Measurements from ENCODE around the gene ACOXL.
"Not testable (repeated sequence)": the region's sequence is repeated elsewhere in the genome, so short reads cannot be mapped to it uniquely, and the experiment has no call there.

ACOXL gene

DNA sequence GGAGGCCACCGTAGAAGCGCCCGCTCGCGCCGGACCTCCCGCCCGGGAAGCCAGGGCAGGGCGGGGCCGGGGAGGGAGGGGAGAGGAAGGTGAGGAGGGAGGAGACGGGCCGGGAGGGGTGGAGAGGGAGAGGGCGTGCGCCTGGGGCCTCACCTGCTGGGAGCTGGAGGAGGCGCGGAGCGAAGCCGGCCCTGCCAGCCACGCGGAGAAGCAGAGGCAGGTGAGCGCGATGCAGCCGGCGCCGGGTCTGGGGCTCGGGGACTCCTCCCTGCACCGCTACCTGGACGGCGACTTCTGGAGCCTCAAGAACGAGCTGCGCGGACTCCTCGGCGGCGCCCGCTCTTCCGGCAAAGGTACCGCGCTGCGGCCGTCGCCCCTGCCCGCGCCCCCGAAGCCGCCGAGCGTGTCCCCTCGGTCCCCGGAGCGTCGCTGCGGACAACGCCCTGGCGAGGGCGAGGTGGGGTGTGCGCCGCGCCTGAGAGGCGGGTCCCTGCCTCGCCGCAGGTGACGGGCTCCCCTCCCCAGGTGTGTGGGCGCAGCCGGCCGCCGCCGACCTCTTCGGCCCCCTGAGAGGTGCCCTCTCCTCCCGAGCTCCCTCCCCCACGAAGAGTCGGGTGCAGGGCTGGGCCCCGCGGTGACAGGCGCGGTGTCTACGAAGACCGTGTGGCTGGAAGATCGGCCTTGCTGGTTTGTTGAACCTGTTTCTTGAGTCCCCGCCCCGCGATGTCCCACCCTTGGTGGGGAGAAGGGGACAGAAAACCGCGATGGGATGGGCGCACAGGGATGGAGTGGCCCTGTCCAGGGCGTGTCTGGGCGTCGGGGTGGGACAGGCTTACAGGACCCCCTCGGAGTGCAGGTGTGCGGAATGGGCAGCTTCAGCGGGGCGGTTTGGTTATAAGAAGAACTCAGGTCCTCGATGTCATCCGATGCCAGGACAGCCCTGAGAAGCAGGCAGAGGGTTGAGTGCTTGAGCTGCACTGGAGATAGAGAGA lies at the start of gene ACOXL:
Gene ACOXL (plus strand): TSS at position 152 of the 992 bp plus-strand sequence. CDS start 35,817 bp downstream, outside the sequence.
- DNase-seq (ENCODE audit: low spot score) = no peak

DNA sequence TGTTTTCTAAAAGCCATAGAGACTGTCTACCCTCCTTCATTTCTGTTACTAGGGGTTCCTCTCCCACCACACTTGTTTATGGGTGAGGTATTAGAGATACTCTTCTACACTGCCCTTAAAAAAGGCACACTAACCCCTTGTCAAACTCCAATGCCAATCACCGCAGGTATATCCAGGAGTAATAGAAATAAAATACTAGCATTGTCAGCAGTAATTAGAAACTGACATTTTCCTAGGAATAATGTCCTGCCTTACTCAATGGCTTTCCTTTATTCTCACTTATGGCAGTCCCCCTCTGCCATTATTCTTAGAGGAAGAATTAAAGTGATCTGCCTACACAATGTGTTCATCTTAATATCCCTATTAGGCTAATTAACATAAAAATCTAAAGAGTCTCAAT lies 49.5 kb upstream of the ACOXL start:
- DNase-seq (ENCODE audit: low spot score) = no peak

DNA sequence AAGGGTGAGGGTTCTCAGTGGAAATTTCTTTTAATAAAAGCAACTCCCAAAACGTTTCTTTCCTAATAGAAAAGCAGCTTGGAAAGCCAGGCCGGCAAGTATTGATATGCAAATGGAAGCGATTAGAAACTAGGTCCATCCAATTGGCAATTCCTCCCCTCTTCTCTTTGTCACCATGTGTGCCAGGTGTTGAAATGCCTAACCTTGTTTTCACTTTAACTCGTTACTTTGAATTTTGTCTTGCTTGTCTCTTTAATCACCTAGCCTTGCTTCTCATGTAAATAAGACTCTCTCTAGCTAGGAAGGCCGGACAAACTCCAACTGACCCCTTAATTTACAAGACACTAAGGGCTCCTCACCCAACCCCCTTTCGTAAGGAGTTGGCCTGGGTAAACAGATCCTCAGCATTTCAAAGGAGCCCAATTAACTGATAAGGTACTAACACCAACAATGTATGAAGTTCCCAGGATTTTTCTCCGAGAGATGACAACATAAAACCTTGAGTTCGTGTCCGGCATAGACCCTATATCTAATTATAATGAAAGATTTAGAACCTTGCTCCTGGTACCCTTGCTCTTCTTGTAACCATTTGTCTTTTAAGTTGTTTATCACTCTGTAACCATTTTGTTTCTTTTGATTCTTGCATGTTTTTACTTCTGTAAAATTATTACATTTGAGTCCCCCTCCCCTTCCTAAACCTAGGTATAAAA lies 44.4 kb upstream of the ACOXL start:
- DNase-seq (ENCODE audit: low spot score) = not testable (repeated sequence)

DNA sequence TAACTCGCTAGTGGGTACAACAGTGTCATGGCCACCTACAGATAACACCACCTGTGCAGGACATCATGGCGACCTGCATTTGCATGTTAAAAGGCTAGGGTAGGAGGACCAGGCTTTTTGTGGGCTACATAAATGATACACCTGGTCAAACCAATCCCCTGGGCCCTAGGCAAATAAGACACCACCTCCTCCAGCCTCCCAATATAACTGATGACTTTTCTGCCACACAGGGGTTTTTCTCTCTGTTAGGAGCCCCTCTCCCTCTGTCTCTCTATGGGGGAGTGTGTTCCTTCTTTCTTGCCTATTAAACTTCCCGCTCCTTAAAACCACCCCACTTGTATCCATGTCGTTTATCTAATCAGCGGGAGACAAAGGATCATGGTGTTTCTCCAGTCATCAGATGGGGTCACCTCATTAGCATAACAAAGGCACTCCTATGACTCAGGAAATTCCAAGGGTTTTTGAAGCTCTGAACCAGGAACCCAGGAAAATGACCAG lies 43.7 kb upstream of the ACOXL start:
- no peak for DNase-seq (ENCODE audit: low spot score)

DNA sequence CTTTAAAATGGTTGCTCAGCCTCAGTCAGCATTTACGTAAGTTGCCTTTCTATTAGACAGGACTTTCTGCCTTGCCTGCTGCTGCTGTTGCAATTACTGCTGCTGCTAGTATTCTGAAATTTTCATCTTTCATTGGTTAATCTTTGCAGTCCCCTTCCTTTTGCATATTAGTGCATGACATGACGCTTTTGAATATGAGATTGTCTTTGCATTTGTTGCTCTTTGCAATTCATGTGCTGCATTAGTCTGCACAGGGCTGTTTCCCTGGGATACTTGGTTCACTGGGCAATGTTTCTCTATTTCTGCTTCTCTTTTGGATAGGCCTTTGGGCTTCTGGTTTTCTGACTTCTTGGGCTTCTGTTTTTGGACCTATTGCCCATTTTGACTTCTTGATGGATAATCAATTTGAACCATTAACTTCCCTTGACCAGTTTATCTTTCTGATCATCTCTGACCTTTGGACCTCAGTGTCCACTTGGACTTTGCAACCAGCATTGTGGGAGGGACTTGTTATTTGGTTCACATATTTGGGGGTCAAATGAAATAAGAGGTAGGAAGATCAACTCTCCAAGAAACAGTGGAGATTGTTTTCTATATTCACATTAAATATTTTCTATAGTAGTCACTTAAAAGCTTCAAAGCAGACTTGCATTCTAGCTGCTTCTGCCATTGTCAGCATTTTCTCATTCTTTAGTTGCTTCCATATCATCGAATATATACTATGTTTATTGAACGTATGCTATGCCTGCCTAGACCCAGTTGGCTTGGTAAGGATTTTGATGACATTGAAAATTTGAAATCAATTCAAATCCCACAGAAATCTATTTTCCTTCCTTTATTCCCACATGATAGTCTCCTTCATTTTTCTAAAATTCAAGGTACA lies 42.0 kb upstream of the ACOXL start:
- no peak for DNase-seq (ENCODE audit: low spot score)

DNA sequence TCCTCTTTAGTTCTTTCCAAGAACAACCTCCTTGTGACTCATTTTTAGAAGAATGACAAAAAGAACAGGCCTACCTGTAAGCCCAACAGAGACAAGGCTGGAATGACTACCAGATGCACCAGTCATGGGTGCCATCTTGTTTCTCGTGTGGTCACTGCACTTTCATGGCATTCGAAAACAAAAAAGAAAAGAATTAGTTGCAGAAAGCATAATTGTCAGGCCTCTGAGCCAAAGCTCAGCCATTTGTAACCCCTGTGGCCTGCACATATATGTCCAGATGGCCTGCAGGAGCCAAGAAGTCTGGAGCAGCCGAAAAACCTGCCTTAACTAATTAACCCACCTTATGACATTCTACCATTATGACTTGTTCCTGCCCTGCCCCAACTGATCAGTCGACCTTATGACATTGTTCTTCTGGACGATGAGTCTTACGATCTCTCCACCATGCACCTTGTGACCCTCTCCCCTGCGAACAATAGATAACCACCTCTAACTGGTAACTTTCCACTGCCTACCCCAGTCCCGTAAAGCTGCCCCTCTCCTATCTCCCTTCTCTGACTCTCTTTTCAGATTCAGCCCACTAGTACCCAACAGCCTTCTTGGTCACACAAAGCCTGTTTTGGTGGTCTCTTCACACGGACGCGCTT lies 40.6 kb upstream of the ACOXL start:
- no peak for DNase-seq (ENCODE audit: low spot score)

DNA sequence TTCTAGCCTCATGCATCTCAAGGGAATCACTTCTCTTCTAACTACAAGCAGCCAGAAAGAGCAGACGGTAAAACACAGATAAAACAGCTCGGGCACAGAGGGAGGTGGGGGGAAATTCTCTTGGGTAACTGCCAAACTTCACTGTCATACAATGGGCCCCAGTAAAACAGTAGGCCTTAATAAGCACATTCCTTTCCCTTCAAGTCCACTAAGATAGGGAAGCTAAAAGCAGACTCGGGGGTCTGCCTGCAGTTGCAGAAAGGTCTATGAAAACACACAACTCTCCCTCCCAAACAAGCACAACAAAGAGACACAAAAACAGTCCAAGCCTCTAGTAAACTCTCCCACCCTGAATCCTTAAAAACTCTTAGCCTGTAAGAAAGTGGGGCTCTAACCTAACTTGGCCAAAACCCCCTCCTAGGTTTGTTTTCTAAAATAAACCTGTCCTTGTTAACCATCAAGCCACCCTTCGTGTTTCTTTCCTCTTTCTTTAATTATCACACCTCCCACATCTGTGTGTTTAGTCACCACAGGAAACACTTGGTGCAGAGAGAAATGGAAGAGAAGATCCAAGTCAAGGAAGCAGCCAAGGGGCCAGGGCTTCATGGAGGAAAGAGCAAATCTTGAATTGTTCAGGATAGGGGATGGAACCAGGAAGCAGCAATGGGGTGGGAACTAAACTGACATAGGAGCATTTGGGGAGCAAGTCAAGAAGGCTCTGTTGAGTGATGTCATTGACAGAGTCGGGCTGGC lies 37.1 kb upstream of the ACOXL start:
- DNase-seq (ENCODE audit: low spot score) = not testable (repeated sequence)

DNA sequence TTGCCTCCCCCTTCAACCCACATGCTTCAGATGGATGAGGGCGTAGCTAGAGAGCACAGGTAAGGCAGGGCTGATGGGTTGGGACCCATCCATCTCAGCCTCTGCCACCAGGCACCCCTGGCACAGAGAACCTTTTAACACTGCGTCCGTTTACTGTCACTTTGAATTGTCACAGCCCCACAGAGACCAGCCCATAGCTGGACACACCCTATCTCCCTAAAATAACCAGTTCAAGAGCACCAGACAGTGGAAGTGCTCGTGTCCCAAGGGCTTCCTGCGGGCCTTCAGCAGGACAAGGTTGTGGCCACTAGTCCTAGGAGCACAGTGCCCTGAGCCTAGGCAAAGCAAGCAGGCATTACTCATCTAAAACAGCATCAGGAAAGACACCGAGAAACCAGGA lies 34.1 kb upstream of the ACOXL start:
- DNase-seq (ENCODE audit: low spot score) = not testable (repeated sequence)

DNA sequence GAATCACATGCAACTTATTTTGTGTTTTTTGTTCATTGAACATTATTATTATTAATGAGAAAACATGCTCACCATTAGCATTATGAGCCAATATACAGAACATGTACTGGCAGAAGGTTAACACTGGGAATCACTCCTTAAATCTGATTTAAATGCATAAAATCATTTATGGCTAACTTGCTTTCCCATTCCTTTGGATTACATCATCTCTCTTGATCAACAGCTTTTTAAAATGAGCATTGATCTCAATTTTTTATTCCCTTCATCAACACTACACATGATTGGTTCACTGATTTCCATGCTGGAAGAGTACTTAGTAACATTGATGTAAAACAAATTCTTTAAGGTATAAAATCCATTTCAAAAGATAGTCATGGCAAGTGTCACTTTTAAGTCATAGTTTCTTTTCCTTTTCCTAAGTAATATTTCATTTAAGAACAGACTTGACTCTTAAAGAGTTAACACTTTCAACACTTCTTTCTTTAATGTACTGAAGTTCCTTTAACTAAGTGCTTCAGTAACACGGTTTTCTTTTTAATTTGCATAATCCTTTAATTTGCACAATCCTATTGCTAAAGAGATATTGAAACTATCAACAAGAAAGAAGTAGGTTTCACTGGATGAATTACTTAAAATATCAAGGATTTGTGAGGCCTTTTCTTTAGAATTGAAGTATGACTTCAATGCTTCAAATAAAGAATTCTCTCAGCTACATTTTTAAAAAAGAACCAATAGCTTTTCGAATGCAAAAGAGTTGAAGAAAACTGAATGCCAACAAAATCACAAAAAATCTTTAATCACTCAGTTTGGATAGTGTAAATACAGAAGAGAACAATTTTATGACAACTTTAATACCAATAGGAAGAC lies 29.6 kb upstream of the ACOXL start:
- DNase-seq (ENCODE audit: low spot score) = no peak

DNA sequence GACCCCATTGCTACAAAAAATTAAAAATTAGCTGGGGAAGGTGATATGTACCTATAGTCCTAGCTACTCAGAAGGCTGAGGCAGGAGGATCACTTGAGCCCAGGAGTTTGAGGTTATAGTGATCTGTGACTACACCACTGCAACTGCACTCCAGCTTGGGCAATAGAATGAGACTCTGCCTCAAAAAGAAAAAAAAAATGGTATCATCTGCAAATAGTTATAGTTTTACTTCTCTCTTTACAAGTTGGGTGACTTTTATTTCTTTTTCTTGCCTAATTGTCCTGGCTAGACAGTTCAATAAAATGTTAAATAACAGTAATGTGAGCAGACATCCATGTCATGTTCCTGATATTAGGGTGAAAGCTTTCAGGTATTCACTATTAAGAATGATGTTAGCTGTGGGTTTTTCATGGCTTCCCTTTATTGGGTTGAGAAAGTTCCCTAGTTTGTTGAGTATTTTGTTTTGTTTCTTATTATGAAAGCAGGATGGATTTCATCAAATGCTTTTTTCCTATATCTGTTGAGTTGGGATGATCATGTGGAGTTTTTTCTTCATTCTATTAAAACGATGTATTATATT lies 24.9 kb upstream of the ACOXL start:
- no peak for DNase-seq (ENCODE audit: low spot score)

DNA sequence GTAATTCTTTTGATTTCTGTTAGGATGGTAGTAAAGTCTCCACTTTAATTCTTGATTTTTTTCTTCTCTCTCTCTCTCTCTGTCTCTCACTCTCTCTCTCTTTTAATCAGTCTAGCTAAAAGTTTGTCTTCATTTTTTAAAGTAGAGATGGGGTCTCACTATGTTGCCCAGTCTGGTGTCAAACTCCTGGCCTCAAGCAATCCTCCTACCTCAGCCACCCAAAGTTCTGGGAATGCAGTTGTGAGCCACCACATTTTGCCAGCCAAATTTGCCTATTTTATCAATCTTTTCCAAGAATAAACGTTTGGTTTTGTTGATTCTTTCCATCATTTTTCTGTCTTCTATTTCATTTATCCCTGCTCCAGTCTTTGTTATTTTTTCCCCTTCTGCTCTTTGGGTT lies 23.9 kb upstream of the ACOXL start:
- DNase-seq (ENCODE audit: low spot score) = no peak

DNA sequence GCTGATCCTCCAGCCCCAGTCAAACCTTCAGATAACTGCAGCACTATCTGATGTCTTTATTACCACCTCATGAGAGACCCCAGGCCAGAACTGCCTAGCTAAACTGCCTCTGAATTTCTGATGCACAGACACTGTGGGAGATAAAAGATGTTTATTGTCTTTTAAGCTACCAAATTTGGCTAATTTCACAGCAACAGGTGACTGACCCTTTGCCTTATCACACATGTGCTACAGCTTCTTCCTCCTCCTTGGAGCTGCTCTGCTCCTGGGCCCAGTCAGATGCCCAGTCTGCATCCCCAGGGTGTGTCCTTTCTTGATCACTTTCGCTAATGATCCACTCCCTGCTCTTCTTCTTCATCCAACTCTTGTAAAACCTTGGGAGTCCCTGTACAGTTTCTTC lies 19.6 kb upstream of the ACOXL start:
- no peak for DNase-seq (ENCODE audit: low spot score)

DNA sequence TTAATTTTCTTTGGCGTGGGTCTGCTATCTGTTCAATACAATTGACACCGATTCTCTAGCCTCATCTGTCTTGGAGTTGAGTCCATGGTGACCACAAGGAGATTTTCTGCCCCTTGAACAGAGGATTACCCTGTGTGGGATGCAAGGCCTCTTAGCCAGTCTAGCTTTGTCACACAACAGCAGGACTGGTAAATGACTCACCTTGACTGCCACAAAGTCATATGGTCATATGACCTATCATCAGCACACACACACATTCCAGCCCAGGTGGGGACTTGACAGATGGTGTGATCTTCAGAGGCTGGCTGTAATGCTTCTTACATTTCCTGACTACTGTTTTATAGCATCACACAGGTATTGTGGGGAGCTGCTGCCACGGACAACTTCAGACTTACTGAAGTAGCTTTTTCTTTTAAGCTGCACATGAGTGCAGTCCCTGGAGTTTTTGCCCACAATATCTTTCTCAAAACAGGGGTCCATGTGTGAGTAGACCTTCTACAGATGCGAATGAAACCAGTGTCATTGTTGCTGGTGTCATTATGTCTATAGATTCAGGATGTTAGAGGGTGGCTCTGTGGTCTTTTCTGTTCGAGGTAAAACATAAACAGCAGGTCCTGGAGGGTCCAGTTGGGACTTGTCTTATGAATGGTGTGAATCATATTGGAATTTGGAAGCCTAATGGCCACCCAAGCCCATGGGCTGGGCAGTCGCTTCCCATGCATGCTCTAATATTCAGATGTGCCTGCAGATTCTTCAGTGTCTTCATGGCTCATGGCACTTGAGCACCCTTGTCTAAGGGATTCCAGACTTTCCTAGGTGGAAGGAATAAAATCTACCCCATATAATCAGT lies 18.6 kb upstream of the ACOXL start:
- DNase-seq (ENCODE audit: low spot score) = no peak

DNA sequence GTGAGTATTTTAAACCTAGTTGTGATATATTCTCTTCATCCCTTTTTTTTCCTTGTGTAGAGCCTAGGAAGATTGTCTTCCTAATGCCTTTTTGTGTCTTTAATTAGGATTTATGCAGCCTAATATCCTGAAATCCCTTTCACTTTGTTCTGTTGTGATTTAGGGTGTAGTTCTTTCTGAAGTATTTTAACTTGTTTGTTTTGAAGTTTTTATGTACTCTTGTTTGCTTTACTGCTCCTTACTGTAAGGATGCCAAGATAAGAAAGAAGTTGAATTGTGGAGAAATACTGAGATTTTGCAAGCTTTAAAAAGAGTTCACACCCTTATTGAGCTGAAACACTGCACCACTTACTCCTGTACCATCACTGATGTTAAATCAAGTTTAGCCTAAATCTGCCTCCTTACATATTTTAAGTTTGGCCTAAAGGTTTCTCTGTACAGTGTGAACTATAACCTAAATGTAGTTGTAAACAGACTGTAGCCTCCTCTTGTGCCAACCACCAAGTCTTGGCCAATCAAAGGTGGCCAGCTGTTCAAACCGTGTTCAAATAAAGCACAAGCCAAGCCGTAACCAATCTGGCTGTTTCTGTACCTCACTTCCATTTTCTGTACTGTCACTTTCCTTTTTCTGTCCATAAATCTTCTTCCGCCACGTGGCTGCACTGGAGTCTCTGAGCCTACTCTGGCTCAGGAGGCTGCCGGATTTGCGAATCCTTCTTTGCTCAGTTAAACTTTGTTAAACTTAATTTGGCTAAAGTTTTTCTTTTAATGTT lies 17.7 kb upstream of the ACOXL start:
- DNase-seq (ENCODE audit: low spot score) = no peak

DNA sequence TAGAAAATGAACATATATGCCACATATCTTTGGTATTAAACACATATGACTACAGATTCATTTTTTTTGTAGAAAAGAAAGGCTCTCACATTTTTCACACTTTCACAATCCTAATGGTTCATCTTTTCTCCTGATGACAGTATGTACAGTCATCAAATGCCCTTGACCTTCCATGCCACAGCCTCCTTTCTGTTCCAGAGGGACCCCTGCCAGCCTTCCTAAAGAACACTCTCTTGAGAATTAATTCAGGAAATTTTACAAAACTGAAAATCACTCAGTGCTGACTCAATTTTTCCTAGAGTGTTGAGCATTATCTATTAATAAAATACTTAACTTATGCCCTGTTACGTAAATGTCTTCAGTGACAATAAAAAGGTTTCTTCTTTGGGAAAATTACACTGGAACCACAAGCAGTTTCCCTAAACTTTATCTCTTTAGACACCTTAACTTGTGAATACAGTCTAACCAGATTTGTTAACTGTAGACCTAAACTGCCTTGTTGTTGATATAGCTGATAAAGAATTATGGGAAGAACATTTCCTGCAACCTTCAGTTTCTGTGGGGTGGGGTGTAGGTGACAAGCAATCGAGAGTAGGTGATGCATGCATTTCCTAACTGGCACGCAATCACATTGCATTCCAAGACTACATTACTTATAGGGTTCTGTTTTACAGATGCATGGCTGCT lies 15.3 kb upstream of the ACOXL start:
- no peak for DNase-seq (ENCODE audit: low spot score)

DNA sequence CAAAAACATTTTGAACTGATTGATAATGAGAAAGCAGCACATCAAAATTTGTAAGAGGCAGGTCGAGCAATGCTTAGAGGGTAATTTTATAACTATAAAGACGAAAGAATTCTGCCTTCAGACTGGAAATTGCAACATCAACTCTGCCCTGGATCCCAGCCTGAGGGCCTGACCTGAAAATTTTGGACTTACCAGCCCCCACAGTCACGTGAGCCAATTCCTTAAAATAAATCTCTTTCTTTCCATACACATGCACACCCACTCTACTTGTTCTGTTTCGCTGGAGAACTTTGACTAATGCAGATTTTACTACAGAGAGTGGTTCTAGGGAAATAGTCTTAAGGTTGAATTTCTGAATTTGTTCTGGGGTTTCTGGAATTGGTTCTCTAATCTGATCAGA lies 14.6 kb upstream of the ACOXL start:
- no peak for DNase-seq (ENCODE audit: low spot score)

DNA sequence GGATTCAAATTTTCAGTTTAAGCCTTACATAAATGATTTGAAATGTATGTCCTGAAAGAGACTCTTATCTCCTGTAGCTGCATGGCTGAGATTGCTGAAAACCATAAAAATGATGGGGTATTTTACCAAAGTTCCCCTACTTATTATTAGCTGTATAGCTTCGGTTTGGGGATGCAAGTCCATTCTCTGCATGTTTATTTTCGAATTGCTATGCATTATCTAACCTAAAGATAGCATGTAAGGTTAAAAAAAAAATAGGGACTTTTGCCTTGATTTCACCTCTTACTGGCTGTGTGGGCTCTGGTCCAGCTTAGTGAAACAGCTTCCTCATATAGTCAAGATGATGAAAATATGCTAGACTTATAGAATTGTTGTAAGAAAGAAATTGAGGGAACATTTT lies 14.0 kb upstream of the ACOXL start:
- no peak for DNase-seq (ENCODE audit: low spot score)

All from GM03348 (cell line).